ENCODE data around the gene SFT2D3.

SFT2D3 gene

GRCh38 chr2:127664065-127664894 is 37.0 kb upstream of the SFT2D3 start:
- DNase-seq (ENCODE audit: low read depth) = no peak

- DNase-seq (ENCODE audit: low read depth) = no peak
Observed at GRCh38 chr2:127664895-127665225, 36.4 kb upstream of the SFT2D3 start.

- no peak for DNase-seq (ENCODE audit: low read depth)
Observed at GRCh38 chr2:127665267-127665893, 35.9 kb upstream of the SFT2D3 start.

GRCh38 chr2:127669056-127669455 is 32.2 kb upstream of the SFT2D3 start:
- no peak for DNase-seq (ENCODE audit: low read depth)

GRCh38 chr2:127670055-127670956 is 31.0 kb upstream of the SFT2D3 start:
- DNase-seq (ENCODE audit: low read depth) = no peak

- DNase-seq (ENCODE audit: low read depth) = no peak
Observed at GRCh38 chr2:127670957-127671290, 30.4 kb upstream of the SFT2D3 start.

- no peak for DNase-seq (ENCODE audit: low read depth)
Observed at GRCh38 chr2:127671557-127672302, 29.6 kb upstream of the SFT2D3 start.

GRCh38 chr2:127672341-127673224 is 28.7 kb upstream of the SFT2D3 start:
- DNase-seq (ENCODE audit: low read depth) = no peak

- no peak for DNase-seq (ENCODE audit: low read depth)
Observed at GRCh38 chr2:127673291-127674069, 27.8 kb upstream of the SFT2D3 start.

- no peak for DNase-seq (ENCODE audit: low read depth)
Observed at GRCh38 chr2:127674241-127675209, 26.8 kb upstream of the SFT2D3 start.

- no peak for DNase-seq (ENCODE audit: low read depth)
Observed at GRCh38 chr2:127675331-127676261, 25.7 kb upstream of the SFT2D3 start, which contains the start of gene LIMS2. TSS of gene LIMS2 (minus strand) at chr2:127675530. CDS start at chr2:127675024, 506 bp downstream.

- DNase-seq (ENCODE audit: low read depth) = no peak
Observed at GRCh38 chr2:127676906-127677305, 24.4 kb upstream of the SFT2D3 start.

- no peak for DNase-seq (ENCODE audit: low read depth)
Observed at GRCh38 chr2:127678531-127678930, 22.8 kb upstream of the SFT2D3 start.

GRCh38 chr2:127678991-127679390 is 22.3 kb upstream of the SFT2D3 start:
- DNase-seq (ENCODE audit: low read depth) = no peak

- no peak for DNase-seq (ENCODE audit: low read depth)
Observed at GRCh38 chr2:127679680-127680361, 21.5 kb upstream of the SFT2D3 start.

GRCh38 chr2:127680706-127681287 is 20.5 kb upstream of the SFT2D3 start:
- no peak for DNase-seq (ENCODE audit: low read depth)

- DNase-seq (ENCODE audit: low read depth) = no peak
Observed at GRCh38 chr2:127681288-127681804, 20.0 kb upstream of the SFT2D3 start.
